HCT116 (cell line): ENCODE measurements around the gene NPR3. TPM values are rescaled to one million over a fixed set of nuclear protein-coding genes. Genes with fewer than 3 reads are reported as not detected.
A peak's percentile ranks its signal among the peaks of the same experiment; 100 is the strongest.

Source experiments
- ATAC-seq: fragments of 200-7000 bp; cut with Tn5 transposase; 2 replicates; pipeline ENCODE4 v1.9.1; 2020; ENCODE audit warnings: mild to moderate bottlenecking, moderate library complexity
- BruUV-seq: library from RNA; stranded (reverse); fragments of 400-500 nt; replicated peaks from 2 replicates; lab custom pipeline; 2021; lab: Mats Ljungman, UMichigan
- CTCF ChIA-PET: fragments of 300-600 bp; sonication (Branson Sonifier 250); formaldehyde crosslinking; loops from one replicate; lab custom pipeline; 2021; ENCODE audit warnings: antibody characterized with exemption; lab: Charles Lee
- POLR2A ChIA-PET: fragments of 300-600, 350-600 bp; sonication (Branson Sonifier 250); formaldehyde crosslinking; loops from one replicate; lab custom pipeline; 2021; ENCODE audit warnings: antibody characterized with exemption; lab: Charles Lee
- RAD21 ChIA-PET, 2 experiments: fragments of 300-600 bp; sonication (Branson Sonifier 250); formaldehyde crosslinking; loops; one replicate each; lab custom pipeline; 2023; ENCODE audit warnings: low total read pairs in 2 of 2; ENCODE audit not compliant: uncharacterized antibody in 2 of 2, unreplicated experiment in 2 of 2, low non-redundant PET in 1 of 2; lab: Charles Lee
- DNase-seq: peaks from one replicate; pipeline ENCODE4 v3.0.0-alpha.2; 2010; ENCODE audit warnings: low read depth, low spot score
- H2AFZ ChIP-seq: fragments of 200-600 bp; shearing (Covaris generic), sonication (generic); 2 replicates; pipeline ENCODE4 v1.6.1; 2017; ENCODE audit warnings: low read depth, mixed run types, mixed read lengths, antibody characterized with exemption, low read length; ENCODE audit not compliant: poor library complexity, severe bottlenecking
- H3K27ac ChIP-seq: 2 replicates; pipeline ENCODE4 v1.5.1; 2012; ENCODE audit warnings: low read depth, low read length
- H3K27me3 ChIP-seq: fragments of 200-600 bp; sonication (generic); 2 replicates; pipeline ENCODE4 v1.6.1; 2016; ENCODE audit warnings: mixed run types, low read length, mixed read lengths; ENCODE audit not compliant: insufficient read depth
- H3K36me3 ChIP-seq, 2 experiments: fragments of 200-500 bp in 1 of 2; fragments of 200-600 bp in 1 of 2; sonication (Bioruptor generic) in 1 of 2; sonication (generic) in 1 of 2; 2 replicates each; pipeline versions ENCODE4 v1.5.1 to v1.6.1; 2014 to 2016; ENCODE audit warnings: low read length in 2 of 2, inconsistent platforms in 1 of 2, mixed read lengths in 1 of 2, mixed run types in 1 of 2; ENCODE audit not compliant: insufficient read depth in 2 of 2, control insufficient read depth in 1 of 2
- H3K4me1 ChIP-seq, 2 experiments: fragments of 200-600 bp in 1 of 2; sonication (generic) in 1 of 2; 2 replicates each; pipeline versions ENCODE4 v1.5.1 to v1.6.1; 2012 to 2017; ENCODE audit warnings: low read length in 2 of 2, inconsistent platforms in 1 of 2, mild to moderate bottlenecking in 1 of 2, mixed read lengths in 1 of 2, mixed run types in 1 of 2, moderate library complexity in 1 of 2; ENCODE audit not compliant: insufficient read depth in 2 of 2, control insufficient read depth in 1 of 2
- H3K4me2 ChIP-seq: fragments of 200-600 bp; sonication (generic); 2 replicates; pipeline ENCODE4 v1.6.1; 2017; ENCODE audit warnings: mixed run types, low read length, mixed read lengths
- H3K4me3 ChIP-seq, 2 experiments: fragments of 200-600 bp in 1 of 2; sonication (generic) in 1 of 2; replicated peaks in 1 of 2; 2 replicates each; pipeline ENCODE4 v1.5.1; 2011 to 2016; ENCODE audit warnings: low read length in 2 of 2, control low read depth in 1 of 2, low read depth in 1 of 2, mild to moderate bottlenecking in 1 of 2, mixed read lengths in 1 of 2, mixed run types in 1 of 2
- H3K79me2 ChIP-seq: fragments of 200-600 bp; sonication (generic); 2 replicates; pipeline ENCODE4 v1.6.1; 2017; ENCODE audit warnings: mild to moderate bottlenecking, mixed run types, low read length, moderate library complexity, mixed read lengths; ENCODE audit not compliant: insufficient read depth
- H3K9ac ChIP-seq: fragments of 200-600 bp; sonication (generic); 2 replicates; pipeline ENCODE4 v1.6.1; 2016; ENCODE audit warnings: low read length, mixed read lengths
- H3K9me2 ChIP-seq: fragments of 200-600 bp; sonication (generic), shearing (Covaris generic); 2 replicates; pipeline ENCODE4 v1.6.1; 2017; ENCODE audit warnings: mixed run types, mild to moderate bottlenecking, moderate library complexity; ENCODE audit not compliant: insufficient read depth
- H3K9me3 ChIP-seq, 2 experiments: fragments of 200-500 bp in 1 of 2; fragments of 200-600 bp in 1 of 2; sonication (Bioruptor generic) in 1 of 2; sonication (generic) in 1 of 2; 2 replicates each; pipeline ENCODE4 v1.6.1; 2014 to 2017; ENCODE audit warnings: low read length in 2 of 2, mixed read lengths in 2 of 2, inconsistent platforms in 1 of 2, low read depth in 1 of 2, mild to moderate bottlenecking in 1 of 2, mixed run types in 1 of 2, moderate library complexity in 1 of 2; ENCODE audit not compliant: control insufficient read depth in 1 of 2, insufficient read depth in 1 of 2
- H4K20me1 ChIP-seq: fragments of 200-600 bp; sonication (generic), shearing (Covaris generic); 2 replicates; pipeline ENCODE4 v1.6.1; 2017; ENCODE audit warnings: mixed run types, mild to moderate bottlenecking, moderate library complexity; ENCODE audit not compliant: insufficient read depth
- ATF3 ChIP-seq: IDR thresholded peaks from 2 replicates; pipeline ENCODE4 v1.6.1; 2012
- CBX3 ChIP-seq: IDR thresholded peaks from 2 replicates; pipeline ENCODE4 v1.6.1; 2012; ENCODE audit warnings: low read depth
- CTCF ChIP-seq, 3 experiments: fragments of 200-600 bp in 1 of 3; sonication (generic) in 1 of 3; IDR thresholded peaks in 2 of 3; conservative IDR thresholded peaks in 1 of 3; 2 replicates each; pipeline ENCODE4 v1.5.1; 2012 to 2017; ENCODE audit warnings: low read depth in 2 of 3, low read length in 2 of 3, antibody characterized with exemption in 1 of 3, borderline replicate concordance in 1 of 3, control low read depth in 1 of 3, mild to moderate bottlenecking in 1 of 3, mixed read lengths in 1 of 3, mixed run types in 1 of 3, moderate library complexity in 1 of 3; ENCODE audit not compliant: insufficient read depth in 1 of 3
- EGR1 ChIP-seq: IDR thresholded peaks from 2 replicates; pipeline ENCODE4 v1.6.1; 2012; ENCODE audit warnings: low read depth
- ELF1 ChIP-seq: IDR thresholded peaks from 2 replicates; pipeline ENCODE4 v1.6.1; 2012; ENCODE audit warnings: low read depth, borderline replicate concordance
- EZH2 ChIP-seq: fragments of 200-600 bp; sonication (generic); IDR thresholded peaks from 2 replicates; pipeline ENCODE4 v1.6.1; 2017; ENCODE audit warnings: antibody characterized with exemption, mixed run types
- EZH2phosphoT487 ChIP-seq: fragments of 200-600 bp; IDR thresholded peaks from 2 replicates; pipeline ENCODE4 v1.6.1; 2018; ENCODE audit warnings: antibody characterized with exemption, borderline replicate concordance
- POLR2A ChIP-seq: IDR thresholded peaks from 2 replicates; pipeline ENCODE4 v1.7.0; 2011; ENCODE audit warnings: borderline replicate concordance; ENCODE audit not compliant: insufficient read depth, insufficient read length; ENCODE audit errors: extremely low read depth
- POLR2AphosphoS5 ChIP-seq: IDR thresholded peaks from 2 replicates; pipeline ENCODE4 v1.6.1; 2011; ENCODE audit warnings: mild to moderate bottlenecking, low read depth, low read length, moderate library complexity
- RAD21 ChIP-seq: IDR thresholded peaks from 2 replicates; pipeline ENCODE4 v1.6.1; 2012; ENCODE audit warnings: low read depth, mild to moderate bottlenecking
- SIN3A ChIP-seq: IDR thresholded peaks from 2 replicates; pipeline ENCODE4 v1.6.1; 2012; ENCODE audit warnings: low read depth
- SRF ChIP-seq: IDR thresholded peaks from 2 replicates; pipeline ENCODE4 v1.6.1; 2012; ENCODE audit warnings: low read depth
- TCF7L2 ChIP-seq: IDR thresholded peaks from 2 replicates; pipeline ENCODE4 v1.7.0; 2011; ENCODE audit warnings: borderline replicate concordance, inconsistent platforms; ENCODE audit not compliant: insufficient read depth, insufficient read length; ENCODE audit errors: extremely low read depth
- YY1 ChIP-seq: IDR thresholded peaks from 2 replicates; pipeline ENCODE4 v1.6.1; 2011; ENCODE audit warnings: low read length, low read depth, moderate library complexity, mild to moderate bottlenecking; ENCODE audit not compliant: insufficient replicate concordance; ENCODE audit errors: extremely low read depth
- ZFX ChIP-seq: fragments of 450-650 bp; IDR thresholded peaks from 2 replicates; pipeline ENCODE4 v1.6.1; 2017
- ZNF274 ChIP-seq: fragments of 200-500 bp; sonication (Bioruptor generic); IDR thresholded peaks from 2 replicates; pipeline ENCODE4 v1.6.1; 2014; ENCODE audit warnings: mild to moderate bottlenecking, low read depth, low read length, inconsistent platforms
- intact Hi-C: fragments of 100-400 bp; cut with micrococcal nuclease; formaldehyde crosslinking; loops from 2 replicates; pipeline ENCODE4 v1.10.0; 2022
- total RNA-seq: library from RNA; stranded (reverse); gene quantifications from one replicate; pipeline ENCODE4 v1.2.1, GENCODE V29; 2021; ENCODE audit not compliant: unreplicated experiment
- TF ChIP-seq, protein P1 (sequence below): IDR thresholded peaks from 2 replicates; pipeline ENCODE4 v1.6.1; 2012
- TF ChIP-seq, protein P2 (sequence below): IDR thresholded peaks from 2 replicates; pipeline ENCODE4 v1.6.1; 2011; ENCODE audit warnings: mild to moderate bottlenecking, low read length, moderate library complexity; ENCODE audit not compliant: insufficient replicate concordance; ENCODE audit errors: extremely low read depth

NPR3 gene
- total RNA-seq, 1 experiment from 2014 or later: 0.39 TPM

DNA sequence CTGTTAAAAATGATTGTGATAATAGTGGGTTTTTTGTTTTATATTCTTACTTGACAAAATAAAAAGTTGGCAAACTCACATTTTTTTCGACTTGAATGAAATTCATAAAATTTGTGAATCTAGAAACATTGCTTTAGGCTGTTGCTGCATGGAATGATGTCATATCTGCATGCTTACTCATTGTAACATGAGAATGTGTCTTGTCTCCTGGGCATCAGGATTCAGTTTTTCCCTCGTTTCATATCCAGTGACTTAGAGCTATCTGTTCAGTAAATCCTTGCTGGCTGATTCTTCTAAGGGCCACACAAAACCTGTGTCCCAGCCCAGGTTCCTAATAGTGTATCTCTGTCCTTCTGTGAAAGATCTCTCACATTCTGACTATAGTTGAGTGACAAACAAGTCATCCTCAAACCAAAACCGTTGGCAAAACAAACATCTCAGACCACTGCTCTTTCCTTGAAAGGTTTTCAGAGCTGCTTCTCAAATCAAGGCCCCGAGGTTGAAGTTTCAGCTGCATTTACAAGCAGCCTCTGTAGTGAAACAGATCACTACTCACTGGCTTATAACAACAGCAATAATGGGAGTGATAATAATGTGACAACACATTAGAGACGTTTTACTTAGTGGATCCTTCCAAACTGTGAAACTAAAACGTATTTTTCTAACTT is 95.0 kb downstream of the NPR3 start:
- no peaks in the 10 kb centered on the region for H3K36me3 ChIP-seq
- no peaks in the 10 kb centered on the region for H3K9me2 ChIP-seq
- H3K4me2 ChIP-seq: peak overlapping the region; percentile 5; the same call in 1 of the 2 replicates
- TF ChIP-seq POLR2A (no peak), EZH2 (no peak), YY1 (no peak), CTCF (IDR thresholded peaks at IDR 0.05 in 2 of 3, conservative IDR thresholded peaks at IDR 0.05 in 1 of 3; ENCODE audit: borderline replicate concordance in 1 of 3, insufficient read depth in 1 of 3, low read depth in 2 of 3, low read length in 2 of 3) (no peak), CBX3 (no peak), ATF3 (no peak), RAD21 (no peak), POLR2AphosphoS5 (no peak), SRF (no peak), TCF7L2 (no peak), ZFX (no peak), ZNF274 (no peak), EZH2phosphoT487 (no peak), ELF1 (no peak), EGR1 (no peak), SIN3A (no peak)
- TF ChIP-seq, protein P1, sequence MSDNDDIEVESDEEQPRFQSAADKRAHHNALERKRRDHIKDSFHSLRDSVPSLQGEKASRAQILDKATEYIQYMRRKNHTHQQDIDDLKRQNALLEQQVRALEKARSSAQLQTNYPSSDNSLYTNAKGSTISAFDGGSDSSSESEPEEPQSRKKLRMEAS: no peak
- TF ChIP-seq, protein P2, sequence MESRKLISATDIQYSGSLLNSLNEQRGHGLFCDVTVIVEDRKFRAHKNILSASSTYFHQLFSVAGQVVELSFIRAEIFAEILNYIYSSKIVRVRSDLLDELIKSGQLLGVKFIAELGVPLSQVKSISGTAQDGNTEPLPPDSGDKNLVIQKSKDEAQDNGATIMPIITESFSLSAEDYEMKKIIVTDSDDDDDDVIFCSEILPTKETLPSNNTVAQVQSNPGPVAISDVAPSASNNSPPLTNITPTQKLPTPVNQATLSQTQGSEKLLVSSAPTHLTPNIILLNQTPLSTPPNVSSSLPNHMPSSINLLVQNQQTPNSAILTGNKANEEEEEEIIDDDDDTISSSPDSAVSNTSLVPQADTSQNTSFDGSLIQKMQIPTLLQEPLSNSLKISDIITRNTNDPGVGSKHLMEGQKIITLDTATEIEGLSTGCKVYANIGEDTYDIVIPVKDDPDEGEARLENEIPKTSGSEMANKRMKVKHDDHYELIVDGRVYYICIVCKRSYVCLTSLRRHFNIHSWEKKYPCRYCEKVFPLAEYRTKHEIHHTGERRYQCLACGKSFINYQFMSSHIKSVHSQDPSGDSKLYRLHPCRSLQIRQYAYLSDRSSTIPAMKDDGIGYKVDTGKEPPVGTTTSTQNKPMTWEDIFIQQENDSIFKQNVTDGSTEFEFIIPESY: no peak
- H3K4me3 ChIP-seq: no peak overlapping the region
- H3K9me3 ChIP-seq: no peaks in the 10 kb centered on the region
- H2AFZ ChIP-seq: no peak overlapping the region
- RAD21 ChIA-PET: no interaction called here
- no peaks in the 10 kb centered on the region for H4K20me1 ChIP-seq
- ATAC-seq (no peak), DNase-seq (no peak)
- CTCF ChIA-PET: no interaction called here
- no peaks in the 10 kb centered on the region; a peak in 1 of 4 replicates for H3K4me1 ChIP-seq
- no peaks in the 10 kb centered on the region for H3K79me2 ChIP-seq
- POLR2A ChIA-PET: no interaction called here
- no peaks in the 10 kb centered on the region for H3K27me3 ChIP-seq
- intact Hi-C loops: no loop called here
- no peak overlapping the region for H3K9ac ChIP-seq
- H3K27ac ChIP-seq: no peak overlapping the region
- no TSS peak for BruUV-seq
